ENCODE measurements around the gene ZMYM2.
"Not testable (repeated sequence)": the region's sequence is repeated elsewhere in the genome, so short reads cannot be mapped to it uniquely, and the experiment has no call there.

The ZMYM2 gene

GRCh38 chr13:19984430-19985218 is 26.1 kb downstream of the ZMYM2 start:
- peak in 1 of 2 experiments; percentile 40 for DNase-seq

DNA sequence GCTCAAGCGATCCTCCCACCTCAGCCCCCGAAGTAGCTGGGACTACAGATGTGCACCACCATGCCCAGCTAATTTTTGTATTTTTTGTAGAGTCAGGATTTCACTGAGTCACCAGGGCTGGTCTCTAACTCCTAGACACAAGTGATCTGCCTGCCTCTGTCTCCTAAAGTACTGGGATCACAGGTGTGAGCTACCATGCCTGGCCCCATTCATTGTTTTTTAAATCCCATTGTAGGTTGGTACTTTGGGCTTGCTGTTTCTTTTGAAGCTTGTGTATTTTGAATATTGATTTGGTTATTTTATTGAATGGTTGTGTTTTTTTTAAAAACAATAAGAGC is 26.7 kb downstream of the ZMYM2 start:
- no peak for DNase-seq

- DNase-seq: no peak
Measured at GRCh38 chr13:19991531-19991930, 33.0 kb downstream of the ZMYM2 start.

- no peak for DNase-seq
Measured at GRCh38 chr13:19993024-19993423, 34.5 kb downstream of the ZMYM2 start.

DNA sequence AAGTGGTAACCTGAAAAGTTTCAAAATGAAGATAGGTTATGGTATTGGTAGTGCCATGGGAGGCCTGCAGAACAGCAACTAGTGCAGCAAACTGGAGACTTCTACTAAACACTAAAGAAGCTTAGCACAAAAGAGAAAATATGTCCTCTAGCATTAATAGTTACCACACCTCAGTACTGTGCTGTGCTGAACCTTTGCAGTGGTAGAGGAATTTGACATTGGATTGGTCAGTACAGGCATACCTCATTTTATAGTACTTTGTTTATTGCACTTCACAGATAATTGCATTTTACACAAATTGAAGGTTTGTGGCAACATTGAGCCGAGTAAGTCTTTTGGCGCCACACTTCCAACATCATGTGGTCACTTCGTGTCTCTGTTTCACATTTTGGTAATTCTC is 40.4 kb downstream of the ZMYM2 start:
- no peak for DNase-seq

- no peak for DNase-seq
Measured at GRCh38 chr13:20000062-20000552, 41.6 kb downstream of the ZMYM2 start.

DNA sequence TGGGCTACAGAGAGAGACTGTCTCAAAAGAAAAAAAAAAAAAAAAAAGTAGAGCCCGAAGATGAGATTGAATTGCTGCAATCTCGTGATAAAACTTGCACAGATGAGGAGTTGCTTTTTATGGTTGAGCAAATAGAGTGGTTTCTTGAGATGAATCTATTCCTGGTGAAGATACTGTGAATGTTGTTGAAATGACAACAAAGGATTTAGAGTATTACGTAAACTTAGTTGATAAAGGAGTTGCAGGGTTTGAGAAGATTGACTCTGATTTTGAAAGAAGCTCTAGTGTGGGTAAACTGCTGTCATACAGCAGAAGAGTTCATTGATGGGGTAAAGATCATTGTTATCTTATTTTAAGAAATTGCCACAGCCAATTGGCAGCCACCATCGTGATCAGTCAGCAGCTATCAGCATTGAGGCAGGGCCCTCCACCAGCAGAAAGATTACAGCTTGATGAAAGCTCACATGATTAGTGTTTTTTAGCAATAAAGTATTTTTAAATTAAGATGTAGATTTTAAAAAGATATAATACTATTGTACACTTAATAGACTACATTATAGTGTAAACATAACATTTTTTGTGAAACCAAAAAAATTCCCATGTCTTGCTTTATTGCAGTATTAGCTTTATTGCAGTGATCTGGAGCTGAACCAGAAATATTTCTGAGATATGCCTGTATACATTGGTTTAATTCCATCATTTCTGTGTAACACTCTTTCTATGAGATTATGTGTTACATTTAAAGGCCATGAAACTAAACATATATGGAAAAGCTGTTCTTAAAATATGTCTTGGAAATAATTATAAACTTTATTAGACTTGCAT is 43.1 kb downstream of the ZMYM2 start:
- DNase-seq: no peak

DNA sequence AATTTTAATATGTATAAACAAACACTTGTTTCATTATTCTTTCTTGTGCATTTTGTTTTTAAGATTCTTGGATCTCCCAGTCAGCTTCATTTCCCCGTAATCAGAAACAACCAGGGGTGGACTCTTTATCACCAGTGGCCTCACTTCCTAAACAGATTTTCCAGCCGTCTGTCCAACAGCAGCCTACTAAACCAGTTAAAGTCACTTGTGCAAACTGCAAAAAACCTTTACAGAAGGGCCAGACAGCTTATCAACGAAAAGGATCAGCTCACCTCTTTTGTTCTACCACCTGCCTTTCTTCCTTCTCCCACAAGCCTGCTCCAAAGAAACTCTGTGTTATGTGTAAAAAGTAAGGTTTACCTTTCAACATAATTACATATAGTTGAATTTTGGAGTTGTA is 44.3 kb downstream of the ZMYM2 start:
- DNase-seq: no peak

- no peak for DNase-seq
Measured at GRCh38 chr13:20006206-20006605, 47.7 kb downstream of the ZMYM2 start.

GRCh38 chr13:20015763-20016162 is 57.2 kb downstream of the ZMYM2 start:
- DNase-seq: no peak

DNA sequence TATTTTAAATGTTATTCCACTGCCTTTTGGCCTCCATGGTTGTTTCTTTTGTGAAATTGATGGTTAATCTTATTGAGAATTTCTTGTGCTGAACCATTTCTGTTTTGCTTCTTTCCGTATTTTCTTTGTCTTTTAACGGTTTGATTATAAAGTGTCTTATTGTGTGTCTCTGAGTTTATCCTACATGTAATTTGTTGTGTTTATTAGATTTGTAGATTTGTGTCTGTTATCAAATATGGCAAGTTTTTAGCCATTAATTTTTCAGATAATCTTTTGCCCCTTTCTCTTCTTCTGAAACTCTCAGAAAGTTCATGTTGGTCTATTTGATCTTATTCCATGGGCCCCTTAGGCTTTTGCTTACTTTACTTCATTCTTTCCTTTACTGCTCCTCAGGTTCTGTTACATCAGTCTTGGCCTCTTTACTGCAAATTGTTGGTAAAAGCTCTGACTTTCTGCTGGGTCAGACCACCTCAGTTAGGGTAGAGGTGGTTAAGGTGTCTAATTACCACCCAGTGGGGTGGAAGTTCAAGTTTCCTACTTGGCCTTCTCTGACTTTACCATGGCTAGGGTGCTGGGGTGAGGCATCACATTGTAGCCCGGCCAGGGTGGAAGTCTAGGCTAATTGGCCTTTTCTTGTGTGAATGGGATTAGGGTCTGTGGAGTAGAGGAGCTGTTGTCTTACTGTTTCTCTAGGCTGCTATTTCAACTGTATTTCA is 58.3 kb downstream of the ZMYM2 start:
- DNase-seq: no peak

- no peak for DNase-seq
Measured at GRCh38 chr13:20017365-20017711, 58.8 kb downstream of the ZMYM2 start.

GRCh38 chr13:20019043-20019442 is 60.5 kb downstream of the ZMYM2 start:
- no peak for DNase-seq

DNA sequence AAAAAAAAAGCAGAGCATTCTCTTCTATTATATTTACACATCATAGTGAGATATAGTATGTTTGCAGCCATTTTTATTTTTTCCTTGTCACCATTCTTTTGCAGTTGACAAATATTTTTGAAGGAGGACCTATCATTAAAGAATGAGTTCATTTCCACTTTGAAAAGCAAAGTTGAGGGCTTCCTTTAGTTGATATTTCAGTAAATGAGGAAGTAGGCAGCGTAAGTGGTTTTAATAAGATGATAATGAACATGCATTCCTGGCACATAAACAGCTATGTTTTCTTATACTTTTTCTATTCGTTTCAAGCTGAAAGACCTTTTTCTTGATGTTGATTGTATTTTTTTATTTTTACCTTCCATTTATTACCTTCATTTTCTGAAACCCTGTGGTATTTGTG is 66.2 kb downstream of the ZMYM2 start:
- DNase-seq: no peak

GRCh38 chr13:20028953-20029352 is 70.4 kb downstream of the ZMYM2 start:
- DNase-seq: no peak

GRCh38 chr13:20033486-20033885 is 75.0 kb downstream of the ZMYM2 start:
- DNase-seq: no peak

- peak in 1 of 2 experiments; percentile 16 for DNase-seq
Measured at GRCh38 chr13:20035130-20035529, 76.6 kb downstream of the ZMYM2 start.

DNA sequence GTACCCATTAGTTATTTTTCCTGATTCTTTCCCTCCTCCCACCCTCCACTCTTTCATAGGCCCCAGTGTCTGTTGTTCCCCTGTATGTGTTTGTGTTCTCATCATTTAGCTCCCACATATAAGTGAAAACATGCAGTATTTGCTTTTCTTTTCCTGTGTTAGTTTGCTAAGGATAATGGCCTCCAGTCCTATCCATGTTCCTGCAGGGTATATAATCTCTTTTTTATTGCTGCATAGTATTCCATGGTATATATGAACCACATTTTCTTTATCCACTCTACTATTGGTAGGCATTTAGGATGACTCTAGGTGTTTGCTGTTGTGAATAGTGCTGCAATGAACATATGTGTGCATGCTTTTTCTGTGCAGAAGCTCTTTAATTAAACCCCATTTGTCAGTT is 79.4 kb downstream of the ZMYM2 start:
- no peak for DNase-seq

GRCh38 chr13:20042603-20043002 is 84.1 kb downstream of the ZMYM2 start:
- DNase-seq: not testable (repeated sequence)

DNA sequence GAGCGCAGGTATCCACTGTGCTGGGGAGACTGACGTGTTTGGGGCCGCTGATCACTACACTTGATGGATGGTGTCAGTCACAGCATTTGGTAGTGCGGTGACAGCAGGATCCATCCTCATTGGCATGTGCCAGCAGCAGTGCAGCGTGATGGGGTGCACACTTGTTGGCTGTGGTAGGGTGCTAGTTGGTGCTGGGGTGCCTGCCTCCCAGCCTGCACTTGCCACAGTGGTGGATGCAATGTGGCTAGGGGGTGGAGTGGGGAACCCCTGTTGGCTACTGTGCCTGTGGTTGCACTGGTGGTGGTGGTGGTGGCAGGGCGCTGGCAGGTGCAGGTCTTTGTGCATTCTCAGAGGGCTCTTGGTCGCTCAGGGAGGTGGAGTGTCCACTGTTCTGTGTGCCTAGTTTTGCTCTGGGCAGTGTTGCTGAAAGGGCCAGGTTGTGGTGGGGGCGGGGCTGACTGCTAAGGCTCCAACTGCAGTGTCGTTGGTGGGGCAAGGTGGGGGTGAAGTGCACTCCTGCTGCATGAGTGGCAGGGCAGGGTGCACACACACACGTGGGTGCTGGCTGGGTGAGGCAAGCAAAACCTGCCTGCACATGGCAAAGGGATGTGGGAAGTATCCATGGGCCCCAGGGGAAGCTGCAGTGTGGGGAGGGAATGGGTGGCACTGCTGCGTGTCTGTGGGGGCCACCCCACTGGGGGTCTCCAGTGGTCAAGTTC is 84.8 kb downstream of the ZMYM2 start:
- DNase-seq: no peak

- DNase-seq: no peak
Measured at GRCh38 chr13:20044086-20044485, 85.6 kb downstream of the ZMYM2 start.

DNA sequence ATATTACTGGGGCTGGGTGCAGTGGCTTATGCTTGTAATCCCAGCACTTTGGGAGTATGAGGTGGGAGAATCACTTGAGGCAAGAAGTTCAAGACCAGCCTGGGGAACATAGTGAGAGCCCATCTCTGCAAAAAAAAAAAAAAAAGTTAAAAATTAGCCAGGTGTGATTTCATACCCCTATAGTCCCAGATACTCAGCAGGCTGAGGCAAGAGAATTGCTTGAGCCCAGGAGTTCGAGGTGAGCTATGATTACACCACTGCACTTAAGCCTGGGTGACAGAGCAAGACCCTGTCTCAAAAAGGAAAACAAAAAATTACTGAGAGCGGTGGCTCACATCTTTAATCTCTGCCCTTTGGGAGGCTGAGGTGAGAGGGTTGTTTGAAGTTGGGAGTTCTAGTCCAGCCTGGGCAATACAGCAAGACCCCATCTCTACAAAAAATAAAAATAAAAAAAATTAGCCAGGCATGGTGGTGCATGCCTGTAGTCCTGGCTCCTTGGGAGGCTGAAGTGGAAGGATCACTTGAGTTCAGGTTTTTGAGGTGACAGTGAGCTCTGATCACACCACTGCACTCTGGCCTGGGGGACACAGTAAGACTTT is 87.5 kb downstream of the ZMYM2 start:
- DNase-seq: no peak

Measured in NCI-H524 (cell line).